Neural crest cell (in vitro differentiated cells): ENCODE results near the gene DENND1A. TPM values are rescaled to one million over a fixed set of nuclear protein-coding genes. Genes with fewer than 3 reads are reported as not detected.
A peak's percentile ranks its signal among the peaks of the same experiment; 100 is the strongest.

ENCODE experiments used
- DNase-seq: peaks from one replicate; pipeline ENCODE4 v3.0.0; 2021; ENCODE audit warnings: low read depth, mixed read lengths, low spot score
- H3K27ac Mint-ChIP-seq: one replicate; pipeline ENCODE4 v1.8.0; 2021; ENCODE audit warnings: mild to moderate bottlenecking, mixed read lengths; ENCODE audit not compliant: unreplicated experiment
- H3K27me3 Mint-ChIP-seq: 2 replicates; pipeline ENCODE4 v1.8.0; 2021; ENCODE audit warnings: low read depth, mild to moderate bottlenecking, mixed read lengths
- H3K36me3 Mint-ChIP-seq: 2 replicates; pipeline ENCODE4 v1.8.0; 2021; ENCODE audit warnings: low read depth, mild to moderate bottlenecking, mixed read lengths
- H3K4me1 Mint-ChIP-seq: 2 replicates; pipeline ENCODE4 v1.8.0; 2021; ENCODE audit warnings: mixed read lengths
- H3K4me3 Mint-ChIP-seq: one replicate; pipeline ENCODE4 v1.8.0; 2021; ENCODE audit warnings: mild to moderate bottlenecking, mixed read lengths
- H3K9me3 Mint-ChIP-seq: 2 replicates; pipeline ENCODE4 v1.8.0; 2021; ENCODE audit warnings: mixed read lengths
- total RNA-seq: library from RNA; stranded (reverse); gene quantifications from 2 replicates; pipeline ENCODE4 v1.2.1, GENCODE V29; 2021
- TF ChIP-seq, protein P1 (sequence below): fragments of 200-600 bp; sonication (generic); conservative IDR thresholded peaks from 2 replicates; pipeline ENCODE4 v1.5.0; 2021; ENCODE audit warnings: antibody characterized with exemption, mild to moderate bottlenecking

The DENND1A gene
- total RNA-seq, 1 donor from 2014 or later = 17.8 TPM

DNA sequence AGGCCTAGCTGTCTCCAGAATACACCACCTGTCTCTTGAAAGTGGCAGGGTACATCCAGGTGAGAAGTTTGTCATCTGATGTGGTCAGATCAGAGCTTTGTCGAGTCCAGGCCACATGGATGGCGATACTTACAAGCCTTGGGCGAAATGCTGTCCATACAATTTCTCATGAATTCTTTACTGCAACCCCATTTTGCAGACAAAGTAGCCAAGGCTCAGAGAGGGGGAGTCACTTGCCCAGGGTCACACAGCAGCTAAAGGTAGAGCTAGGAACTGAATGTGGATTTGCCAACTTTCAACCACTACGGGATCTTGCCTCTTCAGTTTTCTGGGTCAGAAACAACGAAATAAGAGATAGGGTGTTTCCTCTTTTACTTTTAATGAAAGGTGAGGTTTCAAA, 538.7 kb downstream of the DENND1A start:
- TF ChIP-seq, protein P1, sequence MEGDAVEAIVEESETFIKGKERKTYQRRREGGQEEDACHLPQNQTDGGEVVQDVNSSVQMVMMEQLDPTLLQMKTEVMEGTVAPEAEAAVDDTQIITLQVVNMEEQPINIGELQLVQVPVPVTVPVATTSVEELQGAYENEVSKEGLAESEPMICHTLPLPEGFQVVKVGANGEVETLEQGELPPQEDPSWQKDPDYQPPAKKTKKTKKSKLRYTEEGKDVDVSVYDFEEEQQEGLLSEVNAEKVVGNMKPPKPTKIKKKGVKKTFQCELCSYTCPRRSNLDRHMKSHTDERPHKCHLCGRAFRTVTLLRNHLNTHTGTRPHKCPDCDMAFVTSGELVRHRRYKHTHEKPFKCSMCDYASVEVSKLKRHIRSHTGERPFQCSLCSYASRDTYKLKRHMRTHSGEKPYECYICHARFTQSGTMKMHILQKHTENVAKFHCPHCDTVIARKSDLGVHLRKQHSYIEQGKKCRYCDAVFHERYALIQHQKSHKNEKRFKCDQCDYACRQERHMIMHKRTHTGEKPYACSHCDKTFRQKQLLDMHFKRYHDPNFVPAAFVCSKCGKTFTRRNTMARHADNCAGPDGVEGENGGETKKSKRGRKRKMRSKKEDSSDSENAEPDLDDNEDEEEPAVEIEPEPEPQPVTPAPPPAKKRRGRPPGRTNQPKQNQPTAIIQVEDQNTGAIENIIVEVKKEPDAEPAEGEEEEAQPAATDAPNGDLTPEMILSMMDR = no peak
- DNase-seq = no peak
- H3K27ac Mint-ChIP-seq = no peak overlapping the region
- H3K36me3 Mint-ChIP-seq = no peaks in the 10 kb centered on the region
- no peaks in the 10 kb centered on the region for H3K9me3 Mint-ChIP-seq
- H3K27me3 Mint-ChIP-seq = no peaks in the 10 kb centered on the region
- H3K4me3 Mint-ChIP-seq = no peak overlapping the region
- H3K4me1 Mint-ChIP-seq = peaks cover 32% of the 10 kb centered on the region

DNA sequence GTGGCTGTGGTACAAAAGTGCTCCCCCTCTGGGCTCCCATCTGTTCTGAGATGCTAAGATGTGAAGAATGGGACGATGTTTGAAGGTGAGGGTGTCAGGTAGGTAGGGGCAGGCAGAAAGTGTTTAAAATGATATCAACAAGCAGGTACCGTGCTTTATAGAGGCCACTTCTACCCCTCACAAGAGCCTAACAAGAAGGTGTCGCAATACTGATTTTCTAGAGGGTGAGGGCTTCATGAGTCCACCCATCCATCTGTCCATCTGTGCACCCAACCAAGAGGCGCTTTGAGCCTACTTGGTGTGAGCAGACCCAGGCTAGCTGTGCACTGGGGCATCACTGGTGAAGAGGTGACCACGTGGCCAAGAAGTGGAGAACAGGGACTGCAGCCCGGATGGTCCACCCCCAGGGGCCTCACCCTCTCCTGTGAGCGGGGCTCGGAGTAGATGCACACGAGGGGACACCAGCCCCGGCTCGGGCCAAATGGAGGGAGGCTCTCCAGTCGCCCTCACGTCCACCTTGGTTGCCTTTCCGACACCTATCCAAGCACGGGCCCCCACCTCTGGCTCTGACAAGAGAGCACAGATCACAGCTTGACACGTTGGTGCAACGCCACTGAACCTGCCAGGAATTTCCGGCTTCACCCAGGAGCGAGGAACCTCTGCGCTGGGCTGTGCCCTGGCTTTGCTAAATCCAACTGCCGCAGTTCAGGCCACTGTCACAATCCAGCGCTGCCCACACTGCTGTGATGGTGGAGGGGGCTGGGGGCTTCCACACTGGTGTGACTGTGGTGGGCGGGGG, 539.4 kb downstream of the DENND1A start:
- H3K4me1 Mint-ChIP-seq = peaks cover 33% of the 10 kb centered on the region
- DNase-seq = no peak
- H3K27me3 Mint-ChIP-seq = no peaks in the 10 kb centered on the region
- no peaks in the 10 kb centered on the region for H3K9me3 Mint-ChIP-seq
- TF ChIP-seq, protein P1 = no peak
- no peak overlapping the region for H3K27ac Mint-ChIP-seq
- no peak overlapping the region for H3K4me3 Mint-ChIP-seq
- no peaks in the 10 kb centered on the region for H3K36me3 Mint-ChIP-seq

GRCh38 chr9:123389698-123390097, 540.2 kb downstream of the DENND1A start:
- no peak for DNase-seq
- peaks cover 4% of the 10 kb centered on the region for H3K27me3 Mint-ChIP-seq

DNA sequence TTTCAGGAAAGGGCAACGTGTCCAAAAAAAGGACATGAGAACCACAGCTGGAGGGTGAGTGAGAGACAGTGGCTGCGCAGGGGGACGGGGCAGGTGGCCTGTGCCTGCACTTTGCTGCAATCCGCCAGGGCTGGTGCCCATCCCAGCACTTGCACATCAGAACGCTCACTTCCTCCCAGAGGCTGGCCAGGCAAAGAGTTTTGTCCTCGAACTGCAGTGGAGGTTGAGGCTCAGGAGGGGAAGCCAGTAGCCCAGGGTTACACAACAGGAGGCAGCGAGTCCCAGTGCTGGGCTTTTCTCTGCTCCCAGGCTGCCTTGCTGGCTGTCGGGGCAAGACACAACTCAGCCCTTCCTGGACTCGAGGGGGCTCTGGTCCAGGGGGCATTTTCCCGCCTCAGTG, 540.9 kb downstream of the DENND1A start:
- Mint-ChIP-seq H3K4me1 (peaks cover 26% of the 10 kb centered on the region), H3K27ac (no peak overlapping the region), H3K4me3 (no peak overlapping the region), H3K27me3 (peaks cover 4% of the 10 kb centered on the region), H3K36me3 (no peaks in the 10 kb centered on the region), H3K9me3 (no peaks in the 10 kb centered on the region)
- no peak for DNase-seq
- TF ChIP-seq, protein P1 = no peak

More at GRCh38 chr9:123389698-123390097, 540.2 kb downstream of the DENND1A start:
- Mint-ChIP-seq H3K27ac (no peak overlapping the region), H3K4me1 (peaks cover 30% of the 10 kb centered on the region), H3K9me3 (no peaks in the 10 kb centered on the region), H3K4me3 (peak overlapping the region; percentile 7), H3K36me3 (no peaks in the 10 kb centered on the region)
- TF ChIP-seq, protein P1 = no peak

- DNase-seq = no peak
- H3K27me3 Mint-ChIP-seq = peaks cover 4% of the 10 kb centered on the region
- no peaks in the 10 kb centered on the region for H3K36me3 Mint-ChIP-seq
- H3K27ac Mint-ChIP-seq = no peak overlapping the region
- no peaks in the 10 kb centered on the region for H3K9me3 Mint-ChIP-seq
- H3K4me1 Mint-ChIP-seq = peaks cover 26% of the 10 kb centered on the region
- no peak overlapping the region for H3K4me3 Mint-ChIP-seq
- TF ChIP-seq, protein P1 = no peak
Measured at GRCh38 chr9:123387686-123388085, 542.2 kb downstream of the DENND1A start.
